MM.1S (cell line): ENCODE results near the gene CHAF1A.

Source experiments
- DNase-seq: peaks from one replicate; pipeline ENCODE4 v3.0.0-alpha.2; 2015
- H2AFZ ChIP-seq: fragments of 300-600 bp; sonication (generic); 2 replicates; pipeline ENCODE4 v1.6.0; 2016; ENCODE audit warnings: antibody characterized with exemption, low read length
- H3F3A ChIP-seq: fragments of 300-600 bp; sonication (generic); 2 replicates; pipeline ENCODE4 v1.6.1; 2016; ENCODE audit warnings: mild to moderate bottlenecking, antibody characterized with exemption, low read length, moderate library complexity, mixed read lengths; ENCODE audit not compliant: insufficient read depth
- H3K27ac ChIP-seq: fragments of 300-600 bp; sonication (generic); 2 replicates; pipeline ENCODE4 v1.5.1; 2016; ENCODE audit warnings: mild to moderate bottlenecking, low read length
- H3K27me3 ChIP-seq: fragments of 300-600 bp; sonication (generic); replicated peaks from 2 replicates; pipeline ENCODE4 v1.6.0; 2016; ENCODE audit warnings: low read length; ENCODE audit not compliant: insufficient read depth
- H3K36me3 ChIP-seq: fragments of 300-600 bp; sonication (generic); replicated peaks from 2 replicates; pipeline ENCODE4 v1.6.1; 2016; ENCODE audit warnings: mild to moderate bottlenecking, low read length, mixed read lengths; ENCODE audit not compliant: insufficient read depth
- H3K4me1 ChIP-seq: fragments of 300-600 bp; sonication (generic); 2 replicates; pipeline ENCODE4 v1.6.1; 2016; ENCODE audit warnings: low read length, mixed read lengths
- H3K4me2 ChIP-seq: fragments of 300-600 bp; sonication (generic); 2 replicates; pipeline ENCODE4 v1.6.0; 2016; ENCODE audit warnings: low read depth, low read length
- H3K4me3 ChIP-seq: fragments of 300-600 bp; sonication (generic); 2 replicates; pipeline ENCODE4 v1.5.1; 2016; ENCODE audit warnings: low read length, mixed read lengths
- H3K79me2 ChIP-seq: fragments of 300-600 bp; sonication (generic); 2 replicates; pipeline ENCODE4 v1.6.1; 2016; ENCODE audit warnings: mixed run types, low read length, mixed read lengths
- H3K9ac ChIP-seq: fragments of 300-600 bp; sonication (generic); 2 replicates; pipeline ENCODE4 v1.6.1; 2016; ENCODE audit warnings: low read length, mixed read lengths
- H3K9me2 ChIP-seq: fragments of 300-600 bp; sonication (generic); replicated peaks from 2 replicates; pipeline ENCODE4 v1.6.1; 2016; ENCODE audit warnings: mild to moderate bottlenecking, low read length, mixed read lengths; ENCODE audit not compliant: insufficient read depth
- H3K9me3 ChIP-seq: fragments of 300-600 bp; sonication (generic); replicated peaks from 2 replicates; pipeline ENCODE4 v1.6.1; 2016; ENCODE audit warnings: mild to moderate bottlenecking, low read length, mixed read lengths; ENCODE audit not compliant: insufficient read depth
- H4K20me1 ChIP-seq: fragments of 300-600 bp; sonication (generic); 2 replicates; pipeline ENCODE4 v1.6.1; 2016; ENCODE audit warnings: mild to moderate bottlenecking, low read length, moderate library complexity, mixed read lengths; ENCODE audit not compliant: insufficient read depth
- EZH2 ChIP-seq: fragments of 300-600 bp; sonication (generic); optimal IDR thresholded peaks from 2 replicates; pipeline ENCODE3; 2017; ENCODE audit warnings: low read depth, mild to moderate bottlenecking, antibody characterized with exemption, low read length, mixed read lengths
- EZH2phosphoT487 ChIP-seq: fragments of 300-600 bp; sonication (generic); IDR thresholded peaks from 2 replicates; pipeline ENCODE4 v1.6.1; 2018; ENCODE audit warnings: antibody characterized with exemption, low read length
- TF ChIP-seq, protein P1 (sequence below): fragments of 300-600 bp; sonication (generic); IDR thresholded peaks from 2 replicates; pipeline ENCODE4 v1.5.1; 2016; ENCODE audit warnings: antibody characterized with exemption, low read length, mixed read lengths

Gene CHAF1A

GRCh38 chr19:4369888-4370260, 32.6 kb upstream of the CHAF1A start:
- Histone ChIP-seq H3K36me3 (no peaks in the 10 kb centered on the region), H3K4me1 (peaks cover 29% of the 10 kb centered on the region), H3K9me2 (no peaks in the 10 kb centered on the region), H3K4me2 (peak overlapping the region; percentile 100), H3F3A (peaks cover 22% of the 10 kb centered on the region), H3K9ac (peak overlapping the region; percentile 74), H3K79me2 (peaks cover 64% of the 10 kb centered on the region), H3K9me3 (no peaks in the 10 kb centered on the region), H3K27ac (peak overlapping the region; percentile 86), H3K4me3 (peak overlapping the region; percentile 62), H3K27me3 (no peaks in the 10 kb centered on the region), H2AFZ (peak overlapping the region; percentile 44; the same call in 1 of the 2 replicates), H4K20me1 (no peaks in the 10 kb centered on the region; the same call in 1 of the 2 replicates)
- no peak for TF ChIP-seq EZH2
- TF ChIP-seq, protein P1, sequence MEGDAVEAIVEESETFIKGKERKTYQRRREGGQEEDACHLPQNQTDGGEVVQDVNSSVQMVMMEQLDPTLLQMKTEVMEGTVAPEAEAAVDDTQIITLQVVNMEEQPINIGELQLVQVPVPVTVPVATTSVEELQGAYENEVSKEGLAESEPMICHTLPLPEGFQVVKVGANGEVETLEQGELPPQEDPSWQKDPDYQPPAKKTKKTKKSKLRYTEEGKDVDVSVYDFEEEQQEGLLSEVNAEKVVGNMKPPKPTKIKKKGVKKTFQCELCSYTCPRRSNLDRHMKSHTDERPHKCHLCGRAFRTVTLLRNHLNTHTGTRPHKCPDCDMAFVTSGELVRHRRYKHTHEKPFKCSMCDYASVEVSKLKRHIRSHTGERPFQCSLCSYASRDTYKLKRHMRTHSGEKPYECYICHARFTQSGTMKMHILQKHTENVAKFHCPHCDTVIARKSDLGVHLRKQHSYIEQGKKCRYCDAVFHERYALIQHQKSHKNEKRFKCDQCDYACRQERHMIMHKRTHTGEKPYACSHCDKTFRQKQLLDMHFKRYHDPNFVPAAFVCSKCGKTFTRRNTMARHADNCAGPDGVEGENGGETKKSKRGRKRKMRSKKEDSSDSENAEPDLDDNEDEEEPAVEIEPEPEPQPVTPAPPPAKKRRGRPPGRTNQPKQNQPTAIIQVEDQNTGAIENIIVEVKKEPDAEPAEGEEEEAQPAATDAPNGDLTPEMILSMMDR, result peak; percentile 78
- peak; percentile 83 for DNase-seq

- Histone ChIP-seq H3K27ac (peak overlapping the region; percentile 86; the same call in 1 of the 2 replicates), H3F3A (peaks cover 22% of the 10 kb centered on the region), H3K36me3 (no peaks in the 10 kb centered on the region), H3K27me3 (no peaks in the 10 kb centered on the region), H2AFZ (no peak overlapping the region), H3K4me3 (peak overlapping the region; percentile 62), H3K4me1 (peaks cover 29% of the 10 kb centered on the region), H3K79me2 (peaks cover 71% of the 10 kb centered on the region), H3K9me3 (no peaks in the 10 kb centered on the region), H3K4me2 (peak overlapping the region; percentile 100), H4K20me1 (no peaks in the 10 kb centered on the region; the same call in 1 of the 2 replicates), H3K9me2 (no peaks in the 10 kb centered on the region), H3K9ac (peak overlapping the region; percentile 74; the same call in 1 of the 2 replicates)
- TF ChIP-seq EZH2phosphoT487 (no peak), EZH2 (no peak)
- TF ChIP-seq, protein P1, result no peak
- DNase-seq, result no peak
Measured at GRCh38 chr19:4370418-4371041, 31.9 kb upstream of the CHAF1A start.

DNA sequence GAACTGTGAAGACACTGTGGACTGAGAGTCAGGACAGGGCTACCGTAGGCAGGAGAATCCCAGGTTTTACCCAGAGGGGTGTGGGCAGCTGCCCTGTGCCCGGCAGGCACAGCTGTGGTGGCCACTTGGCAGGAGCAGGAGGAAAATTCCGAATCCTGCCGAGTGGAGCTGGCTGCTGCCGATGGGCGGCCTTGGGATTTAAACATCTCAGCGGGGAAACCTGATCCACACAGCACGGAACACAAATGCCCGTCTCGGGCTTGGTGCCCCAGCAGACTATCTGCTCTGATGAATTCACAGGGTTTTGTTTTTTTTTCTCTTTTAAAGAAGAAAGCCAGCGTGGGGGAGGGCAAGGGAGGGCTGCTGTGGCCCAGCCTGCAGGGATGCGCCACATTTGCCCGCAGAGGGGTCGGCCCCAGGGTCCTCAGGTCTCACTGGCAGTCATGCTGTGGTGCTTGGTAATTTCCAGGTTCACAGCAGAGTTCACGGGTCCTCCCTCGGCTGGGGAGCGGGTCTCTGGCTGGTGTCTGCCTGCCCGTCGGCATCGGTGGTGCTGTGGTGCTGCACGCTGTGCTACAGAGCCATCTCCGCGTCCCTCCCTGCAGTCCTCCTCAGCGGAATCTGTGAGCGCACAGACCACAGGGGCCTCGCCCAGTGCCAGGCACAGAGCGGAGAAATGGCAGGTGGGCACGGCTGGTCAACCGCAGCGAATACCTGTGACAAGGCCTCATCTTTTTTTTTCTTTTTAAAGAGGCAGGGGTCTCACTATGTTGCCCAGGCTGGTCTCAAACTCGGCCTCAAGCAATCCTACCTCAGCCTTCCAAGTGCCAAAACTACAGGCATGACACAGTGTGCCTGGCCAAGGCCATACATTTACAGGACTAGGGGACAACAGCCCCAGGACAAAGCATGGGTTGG, 30.9 kb upstream of the CHAF1A start:
- peaks cover 80% of the 10 kb centered on the region for H3K79me2 ChIP-seq
- H3K9me2 ChIP-seq, result no peaks in the 10 kb centered on the region
- no peaks in the 10 kb centered on the region for H3K27me3 ChIP-seq
- H3K9me3 ChIP-seq, result no peaks in the 10 kb centered on the region
- TF ChIP-seq EZH2 (no peak), EZH2phosphoT487 (no peak)
- TF ChIP-seq, protein P1, result no peak
- H2AFZ ChIP-seq, result no peak overlapping the region
- no peak overlapping the region; the same call in 1 of the 2 replicates for H3K9ac ChIP-seq
- no peak overlapping the region for H3K4me3 ChIP-seq
- H3F3A ChIP-seq, result peaks cover 22% of the 10 kb centered on the region
- H3K4me2 ChIP-seq, result peak overlapping the region; percentile 100
- H4K20me1 ChIP-seq, result peaks cover 7% of the 10 kb centered on the region; the same call in 1 of the 2 replicates
- H3K36me3 ChIP-seq, result no peaks in the 10 kb centered on the region
- no peak for DNase-seq
- H3K27ac ChIP-seq, result no peak overlapping the region
- H3K4me1 ChIP-seq, result peaks cover 29% of the 10 kb centered on the region
